HPDE6-E6E7 (cell line): ENCODE data around the gene MEN1.

Experiments
- DNase-seq: peaks from one replicate; pipeline ENCODE4 v3.0.0; 2011; ENCODE audit warnings: missing footprints; ENCODE audit errors: extremely low spot score

The MEN1 gene

GRCh38 chr11:64832467-64833197 lies 22.3 kb upstream of the MEN1 start:
- no peak for DNase-seq

GRCh38 chr11:64831411-64831891 lies 21.1 kb upstream of the MEN1 start:
- DNase-seq, result no peak

DNA sequence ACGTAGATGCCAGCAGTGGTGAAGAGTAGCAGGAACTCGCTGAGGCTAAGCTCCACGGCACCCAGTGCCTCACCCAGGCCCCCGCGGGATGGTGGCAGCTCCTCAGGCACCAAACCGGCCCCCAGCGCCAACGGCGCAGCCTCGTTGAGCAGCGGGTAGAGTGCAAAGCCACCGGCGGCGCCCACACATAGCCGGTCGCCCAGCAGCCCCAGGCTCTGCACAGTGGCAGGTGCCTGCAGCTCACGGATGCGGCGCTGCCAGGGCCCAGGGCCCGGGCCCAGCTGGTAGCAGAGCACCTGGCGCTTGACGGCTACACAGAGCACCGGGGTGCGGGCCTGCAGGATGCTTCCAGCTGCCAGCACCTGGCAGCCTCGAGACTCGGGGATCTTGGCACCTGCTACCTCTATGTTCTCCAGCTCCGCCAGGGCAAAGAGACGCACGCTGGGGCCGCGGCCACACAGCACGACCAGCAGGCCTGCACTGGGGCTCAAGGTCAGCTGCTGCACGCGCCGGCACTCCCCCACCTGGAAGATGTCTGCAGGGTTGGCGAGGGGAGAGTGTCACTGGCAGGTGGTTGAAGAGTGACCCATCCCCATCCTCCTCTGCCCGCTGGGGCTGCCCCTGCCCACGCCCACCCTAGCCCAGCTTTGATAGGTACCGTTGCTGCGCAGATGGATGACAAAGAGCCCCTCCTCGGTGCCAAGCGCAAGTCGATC lies 19.3 kb upstream of the MEN1 start:
- no peak for DNase-seq

DNA sequence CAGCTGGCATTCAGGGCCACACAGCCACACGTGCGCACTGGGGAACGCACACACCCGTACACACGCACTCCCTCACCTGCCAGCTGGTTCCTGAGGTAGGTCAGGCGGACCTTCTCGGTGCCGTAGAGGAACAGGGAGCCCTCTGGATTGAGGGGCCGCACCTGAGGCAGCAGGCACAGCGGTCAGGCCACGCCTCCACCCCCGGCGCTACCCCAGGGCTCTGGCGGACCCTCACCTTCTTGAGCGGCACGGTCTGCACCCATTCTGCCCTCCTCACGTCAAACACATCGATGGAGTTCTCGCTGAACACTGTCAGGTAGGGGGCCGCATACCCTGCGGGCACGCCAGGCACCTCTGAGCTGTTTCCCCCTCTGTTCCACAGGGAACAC lies 17.1 kb upstream of the MEN1 start:
- no peak for DNase-seq

DNA sequence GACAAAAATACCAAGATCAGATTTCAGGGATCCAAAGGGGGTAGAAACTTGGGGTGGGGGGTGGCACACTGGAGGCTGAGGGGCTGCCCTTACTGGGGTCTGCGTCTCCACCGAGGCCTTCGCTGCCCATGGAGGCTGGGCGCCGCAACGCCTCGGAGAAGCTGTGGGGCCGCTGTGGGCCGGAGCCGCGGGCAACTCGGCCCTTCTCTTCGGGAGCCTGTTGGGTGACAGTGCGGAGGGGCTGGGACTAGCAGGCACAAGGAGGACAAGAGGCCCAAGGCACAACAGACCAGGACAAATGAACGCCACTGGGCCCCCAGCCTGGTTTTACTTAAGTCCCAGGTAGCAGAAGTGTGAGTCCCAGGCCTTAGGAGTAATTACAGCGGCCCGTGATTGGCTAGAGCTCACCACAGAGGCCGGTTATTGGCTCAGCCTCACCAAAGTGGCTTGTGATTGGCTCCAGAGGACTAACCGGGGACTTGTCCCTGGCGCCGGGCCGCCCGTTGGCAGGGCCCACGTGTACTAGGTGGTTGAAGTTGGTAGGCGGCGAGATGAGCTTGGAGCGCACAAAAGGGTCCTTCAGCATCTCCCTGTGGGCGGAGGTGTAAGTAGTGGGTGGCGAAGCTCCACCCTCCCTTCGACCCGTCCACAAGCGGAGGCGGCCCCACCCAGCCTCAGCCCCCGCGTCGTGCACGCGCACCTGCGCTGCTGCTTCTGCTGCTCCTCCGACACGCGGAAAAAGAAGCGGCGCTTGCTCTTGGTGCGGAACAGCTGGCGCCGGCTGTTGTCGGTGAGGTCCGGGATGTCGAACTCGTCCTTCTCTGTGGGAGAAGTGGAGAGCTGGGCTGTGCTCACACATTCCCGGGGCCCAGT lies 16.5 kb upstream of the MEN1 start:
- no peak for DNase-seq

DNA sequence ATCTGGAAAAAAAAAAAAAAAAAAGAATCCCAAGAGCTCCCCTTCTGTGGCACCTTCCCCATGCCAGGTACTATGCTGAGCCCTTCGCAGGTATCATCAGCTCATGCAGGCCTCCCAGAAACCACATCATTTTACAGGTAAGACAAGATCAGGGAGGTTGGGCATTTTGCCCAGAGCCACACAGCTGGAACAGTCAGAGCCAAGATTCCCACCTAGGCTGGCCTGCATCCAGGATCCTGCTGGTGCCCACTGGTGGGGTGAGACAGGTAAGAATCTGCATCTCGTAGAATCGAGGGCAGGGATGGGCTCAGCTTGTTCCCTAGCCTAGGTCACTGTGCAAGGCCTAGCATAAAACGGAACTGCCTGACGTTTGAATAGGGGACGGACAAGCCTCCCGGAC lies 15.7 kb upstream of the MEN1 start:
- DNase-seq, result no peak

GRCh38 chr11:64823568-64824119 lies 13.3 kb upstream of the MEN1 start:
- no peak for DNase-seq

GRCh38 chr11:64817476-64817875 lies 7.1 kb upstream of the MEN1 start:
- no peak for DNase-seq

DNA sequence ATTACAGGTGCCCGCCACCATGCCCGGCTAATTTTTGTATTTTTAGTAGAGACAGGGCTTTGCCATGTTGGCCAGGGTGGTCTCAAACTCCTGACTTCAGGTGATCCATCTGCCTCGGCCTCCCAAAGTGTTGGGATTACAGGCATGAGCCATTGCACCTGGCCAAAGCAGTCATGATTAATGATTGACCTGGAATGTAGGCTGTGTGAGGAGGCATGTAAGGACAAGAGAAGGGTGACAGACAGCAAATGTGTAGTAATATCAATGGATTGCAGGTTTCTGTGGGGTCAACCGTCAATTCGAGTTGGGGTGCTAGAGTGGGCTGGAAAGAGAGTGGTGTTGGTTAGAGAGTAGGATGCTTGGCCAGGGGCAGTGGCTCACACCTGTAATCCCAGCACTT lies 5.1 kb upstream of the MEN1 start:
- peak; percentile 68 for DNase-seq

- DNase-seq, result no peak
Measured at GRCh38 chr11:64814712-64815187, 4.4 kb upstream of the MEN1 start.

DNA sequence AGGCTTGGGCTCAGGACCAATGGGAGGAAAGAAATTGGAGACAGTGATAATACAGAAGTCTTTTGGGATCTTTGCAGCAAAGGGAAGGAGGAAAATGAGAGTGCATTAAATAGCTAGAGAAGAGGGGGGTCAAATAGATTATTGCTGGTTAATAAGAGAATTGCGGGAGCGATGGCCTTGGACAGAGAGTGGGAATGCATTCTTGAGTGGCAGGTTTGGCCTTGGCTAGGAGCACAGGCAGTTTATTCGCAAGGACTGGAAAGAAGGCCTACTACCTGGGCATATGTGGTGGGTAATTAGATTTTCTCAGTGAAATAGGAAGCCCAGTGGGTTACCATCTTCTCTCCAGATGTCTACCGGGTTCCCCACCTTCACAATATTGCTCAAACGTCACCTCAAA lies 3.5 kb upstream of the MEN1 start:
- DNase-seq, result no peak

DNA sequence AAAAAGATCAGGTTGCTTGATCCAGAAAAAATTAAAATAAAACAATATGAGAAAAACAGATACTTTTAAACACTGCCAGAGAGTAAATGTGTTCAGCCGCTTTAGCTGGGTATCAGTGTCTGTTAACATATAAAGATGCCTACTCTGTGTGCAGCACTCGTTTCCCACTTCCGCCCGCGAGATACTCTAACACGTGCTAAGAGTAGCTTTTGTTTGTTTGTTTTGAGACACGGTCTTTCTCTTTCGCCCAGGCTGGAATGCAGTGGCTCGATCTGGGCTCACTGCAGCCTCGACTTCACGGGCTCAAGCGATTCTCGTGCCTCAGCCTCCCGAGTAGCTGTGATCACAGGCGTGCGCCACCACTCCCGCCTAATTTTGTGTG lies 531 bp upstream of the MEN1 start:
- DNase-seq, result no peak

GRCh38 chr11:64809781-64810241 lies 540 bp downstream of the MEN1 start:
- peak; percentile 71 for DNase-seq

GRCh38 chr11:64805481-64805880 lies 4.9 kb downstream of the MEN1 start:
- no peak for DNase-seq

DNA sequence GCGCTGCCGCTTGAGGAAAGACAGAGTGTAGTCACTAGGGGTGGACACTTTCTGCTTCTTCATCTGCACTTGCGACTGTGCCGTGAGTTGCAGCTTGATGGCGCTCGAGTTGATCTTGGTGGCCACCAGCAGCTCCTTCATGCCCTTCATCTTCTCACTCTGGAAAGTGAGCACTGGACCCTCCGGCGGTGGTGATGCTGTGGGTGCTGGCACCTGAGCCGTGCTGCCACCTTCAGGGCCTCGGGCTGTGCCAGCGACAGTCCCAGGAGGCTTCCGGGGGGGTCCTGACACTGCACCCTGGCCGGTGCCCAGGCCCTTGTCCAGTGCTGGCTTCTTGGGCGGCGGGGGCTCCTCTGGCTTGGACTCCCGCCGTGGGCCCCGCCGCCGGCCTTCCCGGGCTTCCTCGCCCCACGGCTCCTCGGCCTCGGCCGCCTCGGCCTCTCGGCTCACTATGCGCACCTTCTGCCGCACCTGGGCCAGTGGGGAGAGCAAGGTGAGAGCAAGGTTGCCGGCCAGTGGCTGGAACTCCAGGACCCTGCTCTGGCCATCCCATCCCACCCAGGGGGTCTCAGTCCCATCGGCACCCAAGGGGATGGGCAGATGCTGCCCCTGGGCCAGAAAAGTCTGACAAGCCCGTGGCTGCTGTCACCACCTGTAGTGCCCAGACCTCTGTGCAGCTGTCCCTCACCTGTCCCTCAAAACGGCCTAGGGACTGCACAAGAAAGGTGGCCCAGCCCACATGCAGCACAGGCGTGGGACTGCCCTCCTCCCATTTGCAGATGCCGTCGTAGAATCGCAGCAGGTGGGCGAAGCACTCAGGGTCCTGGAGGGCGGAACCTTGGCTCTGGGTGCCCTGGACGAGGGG lies 5.8 kb downstream of the MEN1 start:
- no peak for DNase-seq

DNA sequence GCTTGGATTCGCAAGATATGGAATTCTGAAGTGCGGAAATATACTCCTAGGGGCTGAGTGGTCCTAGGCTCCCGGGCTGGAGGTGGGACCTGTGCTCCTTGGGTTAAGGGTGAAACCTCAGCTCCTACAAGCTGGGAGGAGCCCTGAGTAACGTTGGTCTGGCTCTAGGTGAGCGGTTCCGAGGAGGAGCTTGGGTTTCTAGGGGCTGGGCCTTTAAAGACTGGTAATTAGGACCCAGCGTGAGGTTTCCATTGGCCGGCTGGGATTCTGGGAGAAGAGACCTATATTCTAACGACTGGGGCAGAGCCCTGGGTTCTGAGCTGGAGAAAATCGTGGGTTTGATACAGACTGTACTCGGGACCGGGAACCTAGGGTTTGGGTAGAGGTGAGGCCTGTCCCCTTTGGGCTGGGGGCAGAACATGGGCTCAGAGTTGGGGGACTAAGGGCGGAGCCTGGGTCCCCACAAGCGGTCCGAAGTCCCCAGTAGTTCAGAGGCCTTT lies 6.5 kb downstream of the MEN1 start:
- peak; percentile 58 for DNase-seq

DNA sequence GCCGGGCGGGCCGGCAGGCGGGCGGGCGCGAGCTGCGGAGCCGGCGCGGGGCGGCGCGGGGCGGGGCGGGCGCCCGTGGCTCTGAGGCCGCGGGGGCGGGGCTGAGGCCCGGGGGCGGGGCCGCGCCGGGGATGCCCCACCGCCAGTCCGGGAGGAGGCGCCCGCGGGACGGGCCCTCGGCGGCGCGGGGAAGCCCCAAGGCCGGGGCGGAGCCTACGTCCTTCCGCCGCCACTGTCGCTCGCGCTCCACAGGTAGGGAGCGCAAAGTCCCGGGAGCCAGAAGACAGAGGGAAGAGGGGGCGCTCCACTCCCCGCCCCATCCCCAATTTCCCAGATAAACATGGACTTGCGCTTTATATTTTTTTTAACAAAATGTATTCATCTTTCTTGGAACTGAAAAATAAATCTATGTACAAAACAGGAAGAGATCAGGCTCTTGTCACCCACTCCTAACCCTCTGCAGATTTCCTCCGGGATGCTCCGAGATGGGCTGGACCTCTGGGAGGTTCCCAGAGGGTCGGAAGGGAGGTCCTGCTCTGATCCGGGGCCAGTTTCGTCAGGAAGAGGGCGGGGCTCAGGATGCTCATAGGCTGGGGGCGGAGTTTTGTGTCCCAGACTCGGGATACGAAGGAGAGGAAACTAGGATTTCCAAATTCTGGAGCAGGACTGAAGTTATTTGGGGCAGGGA lies 7.0 kb downstream of the MEN1 start, which contains the start of gene MAP4K2:
Gene MAP4K2 (minus strand): TSS at position 57 of the 688 bp plus-strand sequence. CDS start 65 bp downstream, outside the sequence.
- DNase-seq, result peak; percentile 81

DNA sequence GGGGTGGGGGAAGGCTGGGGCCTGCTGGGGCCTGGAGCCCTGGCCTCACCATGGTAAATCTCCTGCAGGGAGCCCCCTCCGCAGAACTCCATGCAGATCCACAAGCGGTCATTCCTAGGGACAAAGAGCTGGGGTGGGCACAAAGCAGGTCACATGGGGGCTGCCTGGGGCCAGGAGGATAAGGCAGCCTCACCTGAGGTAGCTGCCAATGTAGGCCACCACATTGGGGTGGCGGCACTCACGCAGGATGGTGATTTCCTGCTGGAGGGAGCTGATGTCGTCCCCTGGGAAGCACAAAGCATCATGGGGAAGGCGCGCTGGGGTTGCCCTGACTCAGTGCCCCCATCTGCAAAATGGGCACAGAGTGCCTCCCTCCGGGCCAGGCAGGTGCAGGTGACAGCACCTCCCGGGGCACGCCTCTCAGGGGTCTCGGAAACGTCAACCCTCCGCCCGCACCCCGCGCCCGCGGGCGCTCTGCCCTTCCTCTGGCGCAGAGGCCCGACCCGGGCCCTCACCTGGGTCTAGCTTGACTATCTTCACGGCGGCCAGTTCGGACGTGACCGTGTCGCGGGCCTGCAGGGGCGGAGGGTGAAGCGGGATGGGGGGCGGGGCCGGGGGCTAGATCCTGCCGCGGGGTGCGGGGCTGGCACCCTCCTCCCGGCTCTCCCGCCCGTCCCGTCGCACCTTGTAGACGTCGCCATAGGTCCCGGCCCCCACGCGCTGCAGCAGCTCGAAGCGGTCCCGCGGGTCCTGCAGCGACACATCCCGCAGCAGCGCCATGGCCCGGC lies 7.8 kb downstream of the MEN1 start:
- DNase-seq, result no peak
